SK-N-SH (cell line): Measurements from ENCODE around the gene TMEM9. TPM values are rescaled to one million over a fixed set of nuclear protein-coding genes. Genes with fewer than 3 reads are reported as not detected.
A peak's percentile ranks its signal among the peaks of the same experiment; 100 is the strongest.

ENCODE experiments used
- CTCF ChIA-PET: fragments of 300-600, 350-600 bp; formaldehyde crosslinking; extraction: SDS; loops from one replicate; lab custom pipeline; 2021; lab: Yijun Ruan, JAX
- POLR2A ChIA-PET: fragments of 350-600 bp; sonication (Branson Sonifier 250); formaldehyde crosslinking; extraction: SDS; loops from one replicate; lab custom pipeline; 2020; ENCODE audit warnings: antibody characterized with exemption, inconsistent platforms; lab: Yijun Ruan, JAX
- DNase-seq: peaks from one replicate; pipeline ENCODE4 v3.0.0; 2012
- H2AFZ ChIP-seq: fragments of 200-600 bp; sonication (generic); 2 replicates; pipeline ENCODE4 v1.8.1; 2016; ENCODE audit warnings: antibody characterized with exemption, mild to moderate bottlenecking, low read depth
- H3F3A ChIP-seq: fragments of 200-600 bp; sonication (generic); replicated peaks from 2 replicates; pipeline ENCODE3; 2016; ENCODE audit warnings: antibody characterized with exemption, mild to moderate bottlenecking; ENCODE audit not compliant: insufficient read depth
- H3K27ac ChIP-seq, 2 experiments: fragments of 200-500 bp in 1 of 2; fragments of 200-600 bp in 1 of 2; sonication (Bioruptor generic) in 1 of 2; sonication (generic), shearing (Covaris generic) in 1 of 2; 2 replicates each; pipeline versions ENCODE4 v1.5.1 to v1.6.1; 2014 to 2016; ENCODE audit warnings: low read depth in 2 of 2, inconsistent platforms in 1 of 2, low read length in 1 of 2, mild to moderate bottlenecking in 1 of 2, mixed read lengths in 1 of 2
- H3K27me3 ChIP-seq: fragments of 200-600 bp; sonication (generic), shearing (Covaris generic); 2 replicates; pipeline ENCODE4 v1.6.1; 2016; ENCODE audit warnings: mixed run types; ENCODE audit not compliant: insufficient read depth
- H3K36me3 ChIP-seq, 2 experiments: fragments of 200-500 bp in 1 of 2; fragments of 200-600 bp in 1 of 2; sonication (Bioruptor generic) in 1 of 2; sonication (generic) in 1 of 2; replicated peaks in 1 of 2; 2 replicates each; pipeline versions ENCODE3 to v1.5.1; 2014 to 2016; ENCODE audit warnings: low read length in 1 of 2, mild to moderate bottlenecking in 1 of 2; ENCODE audit not compliant: insufficient read depth in 2 of 2, control insufficient read depth in 1 of 2
- H3K4me1 ChIP-seq, 2 experiments: fragments of 200-500 bp in 1 of 2; fragments of 200-600 bp in 1 of 2; sonication (Bioruptor generic) in 1 of 2; sonication (generic), shearing (Covaris generic) in 1 of 2; 2 replicates each; pipeline versions ENCODE4 v1.5.1 to v1.6.1; 2014 to 2016; ENCODE audit warnings: low read depth in 1 of 2, low read length in 1 of 2, mixed run types in 1 of 2; ENCODE audit not compliant: insufficient read depth in 2 of 2, control insufficient read depth in 1 of 2
- H3K4me2 ChIP-seq: fragments of 200-600 bp; sonication (generic), shearing (Covaris generic); 2 replicates; pipeline ENCODE4 v1.6.1; 2017; ENCODE audit warnings: mixed run types
- H3K4me3 ChIP-seq, 2 experiments: fragments of 200-500 bp in 1 of 2; fragments of 200-600 bp in 1 of 2; sonication (Bioruptor generic) in 1 of 2; sonication (generic), shearing (Covaris generic) in 1 of 2; 2 replicates each; pipeline versions ENCODE4 v1.5.1 to v1.8.1; 2014 to 2016; ENCODE audit warnings: low read depth in 2 of 2, inconsistent platforms in 1 of 2, low read length in 1 of 2, mild to moderate bottlenecking in 1 of 2, mixed read lengths in 1 of 2, moderate library complexity in 1 of 2
- H3K79me2 ChIP-seq: fragments of 200-600 bp; sonication (generic); 2 replicates; pipeline ENCODE4 v1.8.1; 2017; ENCODE audit warnings: mild to moderate bottlenecking; ENCODE audit not compliant: insufficient read depth
- H3K9ac ChIP-seq: fragments of 200-600 bp; sonication (generic); 2 replicates; pipeline ENCODE4 v1.6.1; 2017; ENCODE audit warnings: mixed run types
- H3K9me2 ChIP-seq: fragments of 200-600 bp; sonication (generic); 2 replicates; pipeline ENCODE4 v1.6.1; 2017; ENCODE audit warnings: mixed run types
- H3K9me3 ChIP-seq: fragments of 200-600 bp; sonication (generic); 2 replicates; pipeline ENCODE4 v1.6.1; 2017; ENCODE audit warnings: mixed run types, mild to moderate bottlenecking, moderate library complexity
- H4K20me1 ChIP-seq: fragments of 200-600 bp; sonication (generic); 2 replicates; pipeline ENCODE4 v1.6.1; 2017; ENCODE audit warnings: mild to moderate bottlenecking, mixed run types; ENCODE audit not compliant: insufficient read depth
- ELF1 ChIP-seq: IDR thresholded peaks from 2 replicates; pipeline ENCODE4 v1.4.0; 2012
- FOSL2 ChIP-seq: IDR thresholded peaks from 2 replicates; pipeline ENCODE4 v1.4.0; 2012; ENCODE audit warnings: low read depth, mild to moderate bottlenecking, moderate library complexity, borderline replicate concordance
- FOXM1 ChIP-seq: IDR thresholded peaks from 2 replicates; pipeline ENCODE4 v1.4.0; 2012; ENCODE audit warnings: low read depth, mild to moderate bottlenecking
- MXI1 ChIP-seq: IDR thresholded peaks from 2 replicates; pipeline ENCODE4 v1.6.1; 2012; ENCODE audit warnings: mild to moderate bottlenecking, low read depth, low read length, improper control_type of control experiment
- NFIC ChIP-seq: IDR thresholded peaks from 2 replicates; pipeline ENCODE4 v1.4.0; 2012; ENCODE audit warnings: borderline replicate concordance
- POLR2AphosphoS5 ChIP-seq: IDR thresholded peaks from 2 replicates; pipeline ENCODE4 v1.6.1; 2012; ENCODE audit warnings: low read depth, low read length
- RCOR1 ChIP-seq: fragments of 150-350 bp; IDR thresholded peaks from 2 replicates; pipeline ENCODE4 v1.6.1; 2017; ENCODE audit warnings: antibody characterized with exemption, low read length
- SIN3A ChIP-seq: IDR thresholded peaks from 2 replicates; pipeline ENCODE4 v1.6.1; 2012; ENCODE audit warnings: low read depth, mild to moderate bottlenecking, low read length, moderate library complexity, borderline replicate concordance
- TCF12 ChIP-seq: IDR thresholded peaks from 2 replicates; pipeline ENCODE4 v1.4.0; 2012
- TEAD4 ChIP-seq: IDR thresholded peaks from 2 replicates; pipeline ENCODE4 v1.4.0; 2012; ENCODE audit warnings: mild to moderate bottlenecking, borderline replicate concordance; ENCODE audit not compliant: insufficient read depth
- WGBS: methylation state at CpG from one replicate; pipeline ENCODE4 v1.1.6; 2017; ENCODE audit warnings: low lambda C conversion rate; 5-methylcytosine and 5-hydroxymethylcytosine counted together
- polyA plus RNA-seq, 3 experiments: library from polyadenylated mRNA; depleted of rRNA; stranded (reverse); fragments of >200 nt; gene quantifications; 2 replicates each; pipeline ENCODE4 v1.2.3, GENCODE V29; 2012
- TF ChIP-seq, protein P1 (sequence below): fragments of 200-600 bp; sonication (generic); IDR thresholded peaks from 2 replicates; pipeline ENCODE4 v1.6.1; 2017; ENCODE audit warnings: antibody characterized with exemption, mild to moderate bottlenecking, moderate library complexity
- TF ChIP-seq, protein P2 (sequence below): IDR thresholded peaks from 2 replicates; pipeline ENCODE4 v1.4.0; 2012; ENCODE audit warnings: low read depth, borderline replicate concordance
- TF ChIP-seq, protein P3 (sequence below): IDR thresholded peaks from 2 replicates; pipeline ENCODE4 v1.4.0; 2012; ENCODE audit warnings: low read depth, borderline replicate concordance

TMEM9 gene
- polyA plus RNA-seq, 1 of the 3 experiments (the other 2 are of a cell fraction) = 126 TPM

DNA sequence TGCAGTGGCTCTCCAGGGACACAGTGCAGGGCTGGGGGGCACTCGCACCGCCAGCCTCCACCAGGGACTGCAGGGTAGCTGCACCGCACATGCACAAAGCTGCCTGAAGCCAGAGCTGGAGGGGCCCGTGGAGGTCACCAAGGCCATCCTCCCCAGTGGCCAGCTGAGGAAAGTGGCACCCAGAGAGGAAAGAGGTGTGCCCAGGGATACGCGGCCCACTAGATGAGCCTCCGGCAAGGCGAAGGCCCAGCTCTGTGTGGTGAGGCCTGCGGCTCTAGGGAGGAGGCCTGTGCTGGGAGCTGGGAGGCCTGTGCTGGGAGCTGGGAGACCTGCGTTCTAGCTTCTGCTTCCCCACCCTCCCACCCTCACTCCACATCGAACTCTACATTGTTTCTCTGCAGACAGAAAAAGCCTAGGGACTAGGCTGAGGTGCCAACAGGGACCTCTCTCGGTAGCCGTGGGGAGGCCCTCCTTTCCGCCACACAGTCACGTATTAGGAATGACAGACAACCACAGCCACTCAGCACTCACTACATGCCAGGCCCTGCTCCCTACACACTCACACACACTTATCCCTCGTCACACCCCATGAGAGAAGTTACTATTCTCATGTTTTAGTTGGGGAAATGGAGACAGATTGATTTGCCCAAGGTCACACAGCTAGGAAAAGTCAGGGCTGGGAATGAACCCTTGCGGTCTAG lies 26.4 kb downstream of the TMEM9 start:
- H3K27ac ChIP-seq = no peak overlapping the region
- no peaks in the 10 kb centered on the region for H4K20me1 ChIP-seq
- no peaks in the 10 kb centered on the region for H3K9me2 ChIP-seq
- WGBS = 87% methylated on average over 15 of the region's 17 CpGs
- no peak overlapping the region for H3K4me3 ChIP-seq
- ChIA-PET POLR2A (no interaction called here), CTCF (no interaction called here)
- H3K9me3 ChIP-seq = no peaks in the 10 kb centered on the region
- H3K4me2 ChIP-seq = no peak overlapping the region
- H2AFZ ChIP-seq = no peak overlapping the region
- peaks cover 28% of the 10 kb centered on the region; the same call in 1 of the 2 replicates for H3K27me3 ChIP-seq
- TF ChIP-seq MXI1 (no peak), ELF1 (no peak), FOXM1 (no peak), SIN3A (no peak)
- no peaks in the 10 kb centered on the region; a peak in 1 of 4 replicates for H3K4me1 ChIP-seq
- H3F3A ChIP-seq = no peaks in the 10 kb centered on the region
- no peaks in the 10 kb centered on the region for H3K79me2 ChIP-seq
- H3K36me3 ChIP-seq = no peaks in the 10 kb centered on the region
- no peak overlapping the region for H3K9ac ChIP-seq
- DNase-seq = no peak

DNA sequence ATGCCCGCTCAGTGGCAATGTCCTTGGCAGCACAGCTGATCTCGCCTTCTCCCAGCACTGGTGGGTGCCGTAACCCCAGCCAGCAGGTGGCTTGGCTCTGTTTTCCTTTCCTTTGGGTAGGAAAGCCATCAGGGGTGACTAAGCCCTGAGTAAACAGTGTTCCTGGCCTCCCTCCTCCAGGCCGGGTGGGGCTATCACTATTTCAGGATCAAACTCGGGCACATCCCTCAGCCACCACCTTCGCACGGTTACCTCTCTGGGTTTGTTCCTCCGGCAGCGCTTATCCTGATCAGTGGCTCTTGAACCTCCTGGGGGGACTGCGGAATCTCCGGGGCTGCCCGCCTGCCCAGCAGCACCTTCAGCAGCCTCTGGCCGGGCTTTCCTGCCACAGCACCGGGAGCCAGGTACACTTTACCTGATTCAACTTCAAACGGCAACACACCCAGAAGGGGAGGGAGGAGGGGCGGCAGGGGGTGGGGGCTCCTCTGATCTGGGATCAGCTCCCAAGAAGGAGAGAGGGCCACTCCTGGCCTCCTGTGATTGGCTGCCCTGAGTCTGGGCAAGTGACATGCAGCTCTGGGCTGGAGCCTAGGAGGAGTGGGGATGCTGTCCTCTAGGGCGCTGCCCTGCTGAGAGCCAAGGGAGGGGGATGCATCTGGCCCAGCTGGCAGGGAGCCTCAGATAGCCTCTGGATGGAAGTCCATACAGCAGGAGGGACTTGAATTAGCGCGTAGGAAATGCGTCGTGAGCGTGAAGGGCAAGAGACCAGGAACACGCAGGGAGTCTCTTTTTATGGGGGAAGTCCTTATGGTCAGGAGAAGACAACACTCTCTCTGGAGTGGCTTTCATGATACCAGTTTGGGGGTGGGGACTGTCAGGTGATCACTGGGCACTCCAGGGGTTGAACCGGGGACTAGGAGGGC lies 27.2 kb downstream of the TMEM9 start, which contains the start of gene ASCL5:
ASCL5 (minus strand) TSS at position 353 of the 923 bp plus-strand sequence. CDS start 11,812 bp downstream, outside the sequence.
- Histone ChIP-seq H4K20me1 (no peaks in the 10 kb centered on the region), H3K4me2 (no peak within 1 kb of the TSS), H3K9me2 (no peaks in the 10 kb centered on the region), H3K4me3 (no peak within 1 kb of the TSS), H3K9ac (no peak within 1 kb of the TSS), H3K27me3 (peaks cover 30% of the 10 kb centered on the region; the same call in 1 of the 2 replicates), H3K36me3 (no peaks in the 10 kb centered on the region), H2AFZ (no peak within 1 kb of the TSS), H3K9me3 (no peaks in the 10 kb centered on the region), H3K4me1 (no peaks in the 10 kb centered on the region; a peak in 1 of 4 replicates), H3F3A (no peaks in the 10 kb centered on the region), H3K27ac (no peak within 1 kb of the TSS), H3K79me2 (no peaks in the 10 kb centered on the region)
- POLR2A ChIA-PET = no interaction called here
- TF ChIP-seq FOSL2 (0 out of 2 replicates have a peak, but pooled peaks have one; percentile 21), NFIC (no peak), TEAD4 (no peak), TCF12 (peak; percentile 44; the same call in 1 of the 2 replicates), POLR2AphosphoS5 (no peak), RCOR1 (no peak)
- TF ChIP-seq, protein P1, sequence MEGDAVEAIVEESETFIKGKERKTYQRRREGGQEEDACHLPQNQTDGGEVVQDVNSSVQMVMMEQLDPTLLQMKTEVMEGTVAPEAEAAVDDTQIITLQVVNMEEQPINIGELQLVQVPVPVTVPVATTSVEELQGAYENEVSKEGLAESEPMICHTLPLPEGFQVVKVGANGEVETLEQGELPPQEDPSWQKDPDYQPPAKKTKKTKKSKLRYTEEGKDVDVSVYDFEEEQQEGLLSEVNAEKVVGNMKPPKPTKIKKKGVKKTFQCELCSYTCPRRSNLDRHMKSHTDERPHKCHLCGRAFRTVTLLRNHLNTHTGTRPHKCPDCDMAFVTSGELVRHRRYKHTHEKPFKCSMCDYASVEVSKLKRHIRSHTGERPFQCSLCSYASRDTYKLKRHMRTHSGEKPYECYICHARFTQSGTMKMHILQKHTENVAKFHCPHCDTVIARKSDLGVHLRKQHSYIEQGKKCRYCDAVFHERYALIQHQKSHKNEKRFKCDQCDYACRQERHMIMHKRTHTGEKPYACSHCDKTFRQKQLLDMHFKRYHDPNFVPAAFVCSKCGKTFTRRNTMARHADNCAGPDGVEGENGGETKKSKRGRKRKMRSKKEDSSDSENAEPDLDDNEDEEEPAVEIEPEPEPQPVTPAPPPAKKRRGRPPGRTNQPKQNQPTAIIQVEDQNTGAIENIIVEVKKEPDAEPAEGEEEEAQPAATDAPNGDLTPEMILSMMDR = peak; percentile 21; the same call in 1 of the 2 replicates
- TF ChIP-seq, protein P2, sequence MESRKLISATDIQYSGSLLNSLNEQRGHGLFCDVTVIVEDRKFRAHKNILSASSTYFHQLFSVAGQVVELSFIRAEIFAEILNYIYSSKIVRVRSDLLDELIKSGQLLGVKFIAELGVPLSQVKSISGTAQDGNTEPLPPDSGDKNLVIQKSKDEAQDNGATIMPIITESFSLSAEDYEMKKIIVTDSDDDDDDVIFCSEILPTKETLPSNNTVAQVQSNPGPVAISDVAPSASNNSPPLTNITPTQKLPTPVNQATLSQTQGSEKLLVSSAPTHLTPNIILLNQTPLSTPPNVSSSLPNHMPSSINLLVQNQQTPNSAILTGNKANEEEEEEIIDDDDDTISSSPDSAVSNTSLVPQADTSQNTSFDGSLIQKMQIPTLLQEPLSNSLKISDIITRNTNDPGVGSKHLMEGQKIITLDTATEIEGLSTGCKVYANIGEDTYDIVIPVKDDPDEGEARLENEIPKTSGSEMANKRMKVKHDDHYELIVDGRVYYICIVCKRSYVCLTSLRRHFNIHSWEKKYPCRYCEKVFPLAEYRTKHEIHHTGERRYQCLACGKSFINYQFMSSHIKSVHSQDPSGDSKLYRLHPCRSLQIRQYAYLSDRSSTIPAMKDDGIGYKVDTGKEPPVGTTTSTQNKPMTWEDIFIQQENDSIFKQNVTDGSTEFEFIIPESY = no peak
- TF ChIP-seq, protein P3, sequence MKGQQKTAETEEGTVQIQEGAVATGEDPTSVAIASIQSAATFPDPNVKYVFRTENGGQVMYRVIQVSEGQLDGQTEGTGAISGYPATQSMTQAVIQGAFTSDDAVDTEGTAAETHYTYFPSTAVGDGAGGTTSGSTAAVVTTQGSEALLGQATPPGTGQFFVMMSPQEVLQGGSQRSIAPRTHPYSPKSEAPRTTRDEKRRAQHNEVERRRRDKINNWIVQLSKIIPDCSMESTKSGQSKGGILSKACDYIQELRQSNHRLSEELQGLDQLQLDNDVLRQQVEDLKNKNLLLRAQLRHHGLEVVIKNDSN = no peak
- CTCF ChIA-PET = interaction anchor here (1.1 to 1.4 kb wide), 2 partner anchors 11 to 95 kb away, joined by 4 to 5 read pairs; no protein-coding TSS in a partner anchor
- DNase-seq = peak; percentile 44
- 79% methylated on average over 21 of the region's 24 CpGs for WGBS
